Caki2 (cell line): ENCODE data around the gene LUC7L2. TPM values are rescaled to one million over a fixed set of nuclear protein-coding genes. Genes with fewer than 3 reads are reported as not detected.
"Not testable (repeated sequence)": the region's sequence is repeated elsewhere in the genome, so short reads cannot be mapped to it uniquely, and the experiment has no call there.

Experiments used
- DNase-seq: peaks from one replicate; pipeline ENCODE4 v3.0.0-alpha.2; 2015; ENCODE audit warnings: low read depth
- in situ Hi-C: cut with HindIII; loops from 2 replicates; pipeline ENCODE4 v1.10.0; 2016; ENCODE audit warnings: low sequenced_read_pairs, low pct_unique_long_range_greater_than_20kb, mixed read lengths
- total RNA-seq: library from RNA; depleted of rRNA; stranded (reverse); fragments of >200 nt; shearing (Covaris generic); gene quantifications from 2 replicates; pipeline ENCODE4 v1.2.3, GENCODE V29; 2014; ENCODE audit warnings: low replicate concordance

The LUC7L2 gene
- total RNA-seq, 1 experiment from 2014 or later, result 37.1 TPM

DNA sequence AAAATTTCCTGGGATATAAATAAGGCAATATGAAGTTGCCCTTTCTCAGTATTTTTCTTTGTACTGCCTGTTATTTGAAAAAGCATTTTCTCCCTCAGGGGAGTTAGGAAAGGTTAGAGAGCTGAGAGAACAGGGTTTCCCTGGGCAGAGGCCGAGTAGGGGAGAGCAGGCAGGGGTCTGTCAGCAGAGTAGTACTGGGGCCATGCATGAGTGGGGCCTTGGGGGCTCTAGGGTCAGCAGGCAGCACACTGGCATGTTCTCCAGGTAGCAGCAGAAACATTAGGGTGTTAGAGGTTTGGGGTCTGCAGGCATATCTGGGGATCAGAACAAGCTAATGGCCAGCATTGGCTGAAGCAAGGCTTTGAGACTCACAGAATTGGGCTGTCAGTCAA, 67.3 kb downstream of the LUC7L2 start:
- in situ Hi-C loops, result no loop called here
- DNase-seq, result no peak

DNA sequence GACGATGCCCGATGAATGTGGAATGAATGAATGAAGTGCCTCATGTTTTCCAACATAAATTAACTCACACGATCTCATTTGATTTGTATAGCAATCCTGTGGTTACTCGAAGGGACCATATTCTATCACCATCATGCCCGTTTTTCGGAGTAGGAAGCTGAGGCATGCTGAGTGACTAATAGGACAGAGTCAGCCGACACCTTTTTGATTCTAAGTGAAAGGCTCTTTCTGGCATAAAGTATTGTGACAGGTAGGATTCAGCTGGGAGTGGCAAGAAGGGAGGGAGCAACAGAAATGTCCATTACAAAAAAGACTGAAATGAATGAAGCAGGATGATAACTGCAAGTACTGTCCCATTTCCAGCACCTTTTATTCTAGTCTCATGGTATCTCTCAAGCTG, 68.1 kb downstream of the LUC7L2 start:
- in situ Hi-C loops, result no loop called here
- DNase-seq, result no peak

DNA sequence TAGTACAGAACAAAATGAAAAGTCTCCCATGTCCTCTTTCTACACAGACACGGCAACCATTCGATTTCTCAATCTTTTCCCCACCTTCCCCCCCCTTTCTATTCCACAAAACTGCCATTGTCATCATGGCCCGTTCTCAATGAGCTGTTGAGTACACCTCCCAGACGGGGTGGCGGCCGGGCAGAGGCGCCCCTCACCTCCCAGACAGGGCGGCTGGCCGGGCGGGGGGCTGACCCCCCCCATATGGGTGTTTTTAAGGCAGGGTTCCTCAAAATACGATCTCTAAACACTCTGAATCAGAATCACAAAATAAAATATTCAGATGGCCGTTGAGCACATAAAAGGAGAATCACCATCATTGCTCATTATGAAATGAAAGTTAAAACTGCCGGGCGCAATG, 70.0 kb downstream of the LUC7L2 start:
- DNase-seq, in situ Hi-C loops: not testable (repeated sequence)

DNA sequence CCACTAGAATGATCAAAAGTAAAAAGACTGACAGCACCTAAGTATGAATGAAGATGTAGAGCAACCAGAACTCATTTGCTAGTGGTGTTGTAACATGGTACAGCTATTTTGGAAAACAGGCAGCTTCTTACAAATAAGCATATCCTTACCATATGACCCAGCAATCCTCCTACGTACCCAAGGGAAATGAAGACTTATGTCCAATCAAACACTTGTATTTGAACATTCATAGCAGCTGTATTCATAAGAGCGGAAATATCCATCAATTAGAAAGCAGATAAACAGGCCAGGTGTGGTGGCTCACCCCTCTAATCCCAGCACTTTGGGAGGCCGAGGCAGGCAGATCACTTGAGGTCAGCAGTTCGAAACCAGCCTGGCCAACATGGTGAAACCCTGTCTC, 70.7 kb downstream of the LUC7L2 start:
- no peak for DNase-seq
- in situ Hi-C loops, result no loop called here

DNA sequence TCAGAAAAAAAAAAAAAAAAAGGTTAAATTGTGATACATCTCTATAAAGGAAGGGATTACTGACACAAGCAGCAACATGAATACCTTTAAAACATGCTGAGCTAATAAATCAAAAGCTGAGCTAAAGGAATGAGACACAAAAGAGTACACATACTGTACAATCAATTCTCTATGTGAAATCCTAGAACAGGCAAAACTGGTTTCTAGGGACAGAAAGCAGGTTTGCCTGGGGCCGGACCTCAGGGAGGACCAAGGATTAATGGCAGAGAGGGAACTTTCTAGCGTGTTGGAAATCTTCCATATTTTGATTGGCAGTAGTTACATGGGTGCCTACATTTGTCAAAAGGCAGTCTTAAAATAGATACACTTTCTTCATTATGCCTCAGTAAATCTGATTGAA, 71.3 kb downstream of the LUC7L2 start:
- no peak for DNase-seq
- in situ Hi-C loops, result no loop called here

DNA sequence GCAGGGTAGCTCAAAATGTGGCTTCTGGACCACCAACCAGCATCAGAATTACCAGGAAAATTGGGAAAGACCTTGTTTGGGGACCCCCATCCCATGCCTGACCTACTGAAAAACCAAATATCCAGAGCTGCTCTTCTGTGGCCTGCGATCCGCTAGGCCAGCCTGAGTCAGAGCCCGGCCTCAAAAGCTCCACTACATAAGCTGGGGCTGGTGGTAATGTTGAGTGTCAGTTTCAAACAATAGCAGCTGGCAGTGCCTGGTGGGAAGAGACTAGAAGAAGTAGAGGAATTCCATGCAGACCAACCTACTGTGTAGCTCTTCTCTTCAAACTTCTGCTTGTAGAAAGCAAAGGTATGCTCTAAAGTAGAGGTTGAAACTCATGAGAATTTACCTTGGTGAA, 71.8 kb downstream of the LUC7L2 start:
- in situ Hi-C loops, result no loop called here
- DNase-seq, result no peak

DNA sequence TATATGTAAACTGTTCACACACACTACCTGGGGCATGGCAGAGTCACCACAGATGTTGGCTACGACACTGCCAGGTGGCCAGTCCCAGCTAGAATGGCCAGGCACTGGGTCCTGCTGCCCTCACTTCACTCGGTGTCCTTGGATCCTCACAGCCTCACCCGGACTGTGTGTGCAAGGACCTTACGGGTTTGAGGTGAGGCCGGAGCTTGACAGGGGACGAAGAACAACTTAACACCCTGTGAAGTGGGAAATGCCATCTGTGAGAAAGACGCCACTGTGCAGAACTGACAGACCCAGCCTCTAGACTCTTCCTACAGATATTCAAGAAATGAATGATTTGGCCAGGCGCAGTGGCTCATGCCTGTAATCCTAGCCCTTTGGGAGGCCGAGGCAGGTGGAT, 77.1 kb downstream of the LUC7L2 start:
- DNase-seq, result no peak
- in situ Hi-C loops, result no loop called here

DNA sequence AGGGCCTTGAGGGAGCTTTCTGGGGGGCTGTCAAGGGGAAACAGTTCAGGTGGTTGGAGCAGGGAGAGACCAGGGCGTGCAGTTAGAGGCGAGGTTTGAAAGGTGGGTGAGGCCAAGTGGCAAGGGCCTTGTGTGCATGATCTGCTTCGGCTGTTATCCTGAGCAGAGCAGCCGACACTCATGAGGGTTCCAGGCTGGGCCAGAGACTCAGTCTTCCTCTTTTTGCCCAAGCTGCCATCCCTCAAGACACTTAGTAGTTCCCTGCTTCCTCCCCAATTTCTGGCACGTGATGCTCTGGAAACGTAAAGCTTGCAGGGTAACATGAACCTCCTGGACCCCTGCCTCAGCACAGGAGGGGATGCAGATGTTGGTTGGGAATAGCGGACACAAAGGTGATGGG, 79.7 kb downstream of the LUC7L2 start:
- DNase-seq, result no peak
- in situ Hi-C loops, result no loop called here

DNA sequence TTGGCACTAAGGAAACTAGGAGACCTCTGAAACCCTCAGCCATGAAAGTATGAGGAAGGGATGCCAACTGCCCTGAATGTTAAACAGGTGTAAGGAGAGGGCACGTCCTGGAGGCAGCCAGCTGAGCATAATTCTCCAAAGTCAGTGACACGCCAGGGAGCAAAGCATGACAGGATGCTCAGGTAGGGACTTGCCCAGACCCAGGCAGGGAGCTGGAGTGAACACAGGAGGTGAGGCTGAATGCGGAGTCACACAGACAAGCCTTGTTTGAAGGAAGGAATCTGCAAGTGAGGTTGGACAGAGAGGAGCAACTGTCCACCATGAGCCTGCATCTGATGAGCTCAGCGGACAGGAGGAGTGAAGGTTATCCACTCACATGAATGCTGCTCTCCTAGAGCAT, 82.3 kb downstream of the LUC7L2 start:
- in situ Hi-C loops, result no loop called here
- DNase-seq, result no peak

DNA sequence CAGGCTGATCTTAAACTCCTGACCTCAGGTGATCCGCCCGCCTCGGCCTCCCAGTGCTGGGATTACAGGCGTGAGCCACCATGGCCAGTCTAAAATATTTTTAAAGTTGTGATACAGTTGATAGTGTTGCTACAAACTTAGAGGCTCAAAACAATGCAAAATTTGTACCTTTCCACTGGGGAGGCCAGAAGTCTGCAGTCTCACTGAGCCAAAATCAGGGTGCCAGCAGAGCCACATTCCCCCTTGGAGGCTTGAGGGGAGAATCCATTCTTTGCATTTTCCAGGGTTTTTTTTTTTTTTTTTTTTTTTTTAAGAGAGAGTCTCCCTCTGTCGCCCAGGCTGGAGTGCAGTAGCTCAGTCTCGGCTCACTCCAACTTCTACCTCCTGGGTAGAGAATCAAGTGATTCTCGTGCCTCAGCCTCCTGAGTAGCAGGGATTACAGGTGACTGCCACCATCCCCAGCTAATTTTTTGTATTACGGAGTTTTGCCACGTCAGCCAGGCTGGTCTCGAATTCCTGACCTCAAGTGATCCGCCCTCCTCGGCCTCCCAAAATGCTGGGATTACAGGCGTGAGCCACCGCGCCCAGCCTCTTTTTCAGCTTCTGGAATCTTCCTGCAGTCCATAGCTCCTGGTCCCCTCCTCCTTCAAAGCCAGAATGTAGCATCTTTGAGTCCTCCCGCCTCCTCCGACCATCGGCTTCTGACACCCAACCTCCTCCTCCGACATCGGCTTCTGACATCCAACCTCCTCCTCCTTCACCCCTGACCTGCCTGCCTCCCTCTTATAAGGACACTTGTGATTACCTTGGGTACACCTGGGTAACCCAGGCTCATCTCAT, 86.6 kb downstream of the LUC7L2 start:
- in situ Hi-C loops, result no loop called here
- no peak for DNase-seq

DNA sequence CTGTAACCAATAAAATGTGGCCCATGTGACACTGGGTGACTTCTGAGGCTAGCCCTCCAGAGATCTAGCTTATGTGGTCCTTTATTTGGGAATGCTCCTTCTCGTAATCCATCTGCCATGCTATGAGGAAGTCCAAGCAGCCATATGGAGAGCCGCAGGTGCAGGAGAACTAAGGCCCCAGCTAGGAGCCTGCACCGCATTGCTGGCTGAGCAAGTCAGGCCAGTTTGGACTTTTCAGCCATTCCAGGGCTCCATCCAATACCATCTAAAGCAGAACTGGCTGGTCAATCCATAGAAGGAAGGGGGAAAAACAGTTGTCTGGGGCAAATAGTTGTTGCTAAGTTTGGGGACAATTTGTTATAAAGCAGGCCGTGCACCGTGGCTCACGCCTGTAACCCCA, 91.2 kb downstream of the LUC7L2 start:
- no peak for DNase-seq
- in situ Hi-C loops, result no loop called here

DNA sequence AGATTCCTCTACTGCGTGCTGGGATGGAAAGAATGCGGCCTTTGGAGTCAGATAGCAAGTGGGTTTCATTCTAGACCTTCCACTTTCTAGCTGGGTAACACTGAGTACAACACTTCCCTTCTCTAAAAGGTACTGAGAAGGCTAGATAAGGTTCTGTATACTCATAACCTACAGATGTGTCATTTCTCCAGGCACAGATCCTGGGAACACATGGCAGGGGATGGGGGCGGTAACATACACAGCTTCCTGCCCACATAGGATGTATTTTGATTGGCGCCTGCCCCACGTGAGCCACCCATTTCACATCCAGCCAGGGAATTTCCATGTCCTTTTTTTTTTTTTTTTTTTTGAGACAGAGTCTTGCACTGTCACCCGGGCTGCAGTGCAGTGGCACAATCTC, 91.9 kb downstream of the LUC7L2 start:
- peak; percentile 73 for DNase-seq

DNA sequence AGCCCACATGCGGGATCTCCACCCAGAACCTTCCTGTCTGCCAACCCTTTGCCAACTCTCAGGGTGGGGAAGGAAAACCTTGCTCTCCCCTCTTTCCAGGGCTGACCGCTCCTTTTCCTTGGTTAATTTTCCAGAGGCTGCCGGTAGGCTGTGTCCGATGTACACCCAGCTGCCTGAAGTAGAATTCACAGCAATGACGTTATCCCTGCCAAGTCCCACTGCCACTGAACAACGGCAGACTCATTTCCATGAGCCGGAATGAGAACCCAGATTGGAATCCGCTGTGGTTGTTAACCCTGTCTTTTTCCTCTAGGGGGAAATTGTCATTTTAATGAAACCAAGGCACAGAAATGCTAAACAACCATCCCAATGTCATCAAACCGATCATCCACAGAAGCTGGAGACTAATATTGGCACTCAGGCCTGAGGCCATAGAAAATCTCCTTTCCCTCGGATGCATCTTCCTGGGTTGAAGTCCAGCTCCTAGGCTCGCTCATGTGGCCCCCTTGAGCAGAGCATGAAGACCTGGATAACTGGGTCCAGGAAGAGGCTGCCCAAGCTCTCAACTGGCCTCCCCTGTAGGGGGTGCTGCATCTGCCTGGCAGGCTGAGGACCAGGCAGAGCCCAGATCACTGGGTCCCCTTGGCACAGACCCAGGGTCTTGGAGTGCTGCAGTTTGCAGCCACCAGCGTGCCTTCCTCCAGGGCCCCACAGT, 93.4 kb downstream of the LUC7L2 start:
- DNase-seq, result no peak
- in situ Hi-C loops, result no loop called here

More for the DNA sequence above, 91.9 kb downstream of the LUC7L2 start:
- in situ Hi-C loops, result no loop called here

DNA sequence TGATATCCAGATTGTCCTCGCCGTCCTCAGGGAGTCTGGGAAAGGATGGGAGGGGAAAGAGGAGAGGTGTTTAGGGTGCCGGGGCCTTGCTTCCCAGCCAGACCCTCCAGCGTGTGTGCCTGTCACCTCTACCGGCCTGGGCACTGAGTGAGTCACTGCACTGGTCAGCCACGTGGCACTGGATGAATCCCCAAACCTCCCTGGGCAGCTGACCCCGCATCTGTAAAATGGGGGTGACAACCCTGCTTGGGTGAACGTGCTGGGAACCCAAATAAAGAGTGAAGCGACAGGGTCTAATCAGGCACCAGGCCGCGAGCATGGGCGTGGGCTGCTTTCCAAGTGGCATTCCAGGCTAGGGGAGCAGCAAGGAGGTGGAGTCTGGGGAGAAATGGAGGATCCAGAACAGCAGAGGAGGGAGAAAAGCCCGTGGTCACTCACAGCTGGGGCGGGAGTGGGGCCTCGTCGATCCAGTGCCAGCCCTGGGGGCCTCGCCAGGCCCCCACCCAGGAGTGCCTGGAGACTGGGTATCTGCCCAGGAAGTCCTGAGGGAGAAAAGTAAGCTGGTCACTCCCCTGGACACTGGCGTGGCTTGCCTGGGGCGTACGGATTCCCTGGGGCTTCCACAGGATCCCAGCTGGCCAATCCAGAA, 94.1 kb downstream of the LUC7L2 start:
- no peak for DNase-seq
- in situ Hi-C loops, result no loop called here

DNA sequence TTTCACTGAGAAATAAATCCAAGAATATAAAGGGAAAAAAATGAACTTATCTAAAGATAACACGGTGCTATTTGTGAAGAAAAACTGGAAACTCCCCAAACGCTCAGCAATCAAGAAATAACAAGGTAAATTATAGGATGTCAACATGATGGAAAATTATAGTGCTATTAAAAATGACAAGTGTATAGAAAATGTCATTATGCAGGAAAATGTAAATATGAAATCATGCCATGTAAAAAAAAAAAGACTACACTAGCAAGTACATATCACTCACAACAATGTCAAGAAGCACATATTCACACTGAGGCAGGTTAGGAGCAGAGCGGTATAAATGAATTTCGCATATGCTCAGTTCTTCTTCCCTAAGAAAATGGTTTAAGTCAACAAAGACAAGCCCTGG, 96.1 kb downstream of the LUC7L2 start:
- no peak for DNase-seq
- in situ Hi-C loops, result no loop called here

DNA sequence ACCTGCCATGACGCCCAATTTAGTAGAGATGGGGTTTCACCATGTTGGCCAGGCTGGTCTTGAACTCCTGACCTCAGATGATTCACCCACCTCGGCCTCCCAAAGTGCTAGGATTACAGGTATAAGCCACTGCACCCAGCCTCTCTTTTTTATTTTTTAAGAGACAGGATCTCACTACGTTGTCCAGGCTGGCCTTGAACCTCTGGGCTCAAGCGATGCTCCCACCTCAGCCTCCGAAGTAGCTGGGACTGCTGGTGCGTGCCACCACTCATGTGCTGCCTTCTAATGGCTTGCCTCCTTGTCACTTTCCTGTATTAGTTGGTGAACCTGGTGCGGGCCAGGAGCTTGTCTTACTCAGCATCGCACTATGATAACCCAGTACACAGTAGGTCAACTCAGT, 96.8 kb downstream of the LUC7L2 start:
- DNase-seq, result no peak
- in situ Hi-C loops, result no loop called here

DNA sequence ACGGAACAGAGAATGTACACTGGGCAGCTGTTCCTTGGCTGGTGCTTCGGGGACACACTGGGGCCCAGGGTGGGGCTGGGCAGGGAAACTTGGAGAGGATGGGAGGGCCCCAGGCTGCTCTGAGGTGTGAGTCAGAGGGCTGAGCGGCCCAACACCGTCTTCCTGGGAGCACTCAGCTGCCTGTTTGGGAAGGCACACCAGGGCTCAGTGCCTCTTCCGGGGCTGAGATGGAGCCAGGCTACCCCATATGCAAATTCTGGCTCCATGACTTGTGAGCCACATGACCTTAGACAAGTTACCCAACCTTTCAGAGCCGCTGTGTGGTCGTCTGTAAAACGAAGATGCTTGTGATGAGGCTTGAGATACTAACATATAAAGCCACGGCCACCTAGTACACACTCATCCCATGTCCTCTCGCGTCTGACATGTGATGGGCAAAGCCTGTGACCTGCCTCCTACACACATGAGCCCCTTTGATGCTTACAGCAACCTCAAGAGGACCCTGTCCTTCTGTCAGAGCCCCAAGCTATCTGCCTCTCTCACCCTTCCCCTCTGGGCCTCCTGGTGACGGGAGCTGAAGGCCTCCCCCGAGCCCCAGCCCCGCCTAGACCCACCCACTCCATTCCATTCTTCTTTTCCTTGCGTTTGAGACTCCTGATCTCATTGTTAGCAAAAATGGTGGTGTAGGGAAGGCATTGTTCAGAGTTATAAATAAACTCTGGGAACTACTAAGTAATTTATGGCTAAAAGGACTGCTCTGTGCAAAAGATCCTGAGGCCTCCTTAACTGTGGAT, 97.7 kb downstream of the LUC7L2 start:
- peak; percentile 26 for DNase-seq

DNA sequence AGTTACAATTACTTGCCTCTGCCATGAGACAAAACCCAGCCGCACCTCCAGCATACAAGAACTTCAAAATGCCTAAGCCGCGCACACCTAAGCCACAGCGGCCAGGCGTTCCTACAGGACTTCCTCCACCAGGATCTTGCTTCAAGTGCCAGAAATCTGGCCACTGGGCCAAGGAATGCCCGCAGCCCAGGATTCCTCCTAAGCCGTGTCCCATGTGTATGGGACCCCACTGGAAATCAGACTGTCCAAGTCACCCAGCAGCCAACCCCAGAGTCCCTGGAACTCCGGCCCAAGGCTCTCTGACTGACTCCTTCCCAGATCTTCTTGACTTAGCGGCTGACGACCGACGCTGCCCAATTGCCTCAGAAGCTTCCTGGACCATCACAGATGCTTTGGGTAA, 103.7 kb downstream of the LUC7L2 start:
- in situ Hi-C loops, DNase-seq: not testable (repeated sequence)

More for the DNA sequence above, 97.7 kb downstream of the LUC7L2 start:
- in situ Hi-C loops, result no loop called here
